ENCODE data around the gene SCGB1D1. TPM values are rescaled to one million over a fixed set of nuclear protein-coding genes. Genes with fewer than 3 reads are reported as not detected.

The SCGB1D1 gene
- total RNA-seq, 1 donor from 2014 or later: not detected

Other genes starting within 250 kb of the SCGB1D1 start
- 0.09 TPM in 1 of 2 replicates, not detected in the other for gene BEST1, start 239.9 kb upstream of the SCGB1D1 start, total RNA-seq
- 568 and 585 TPM in 2 replicates for gene FTH1, start 222.6 kb upstream of the SCGB1D1 start, total RNA-seq
- gene INCENP, start 66.2 kb upstream of the SCGB1D1 start, total RNA-seq: 105 and 108 TPM in 2 replicates
- not detected in 2 replicates for gene SCGB2A1, start 18.5 kb downstream of the SCGB1D1 start, total RNA-seq
- gene SCGB1D2, start 52.0 kb downstream of the SCGB1D1 start, total RNA-seq: not detected in 2 replicates
- not detected in 2 replicates for gene SCGB2A2, start 79.9 kb downstream of the SCGB1D1 start, total RNA-seq
- gene SCGB1D4, start 108.9 kb downstream of the SCGB1D1 start, total RNA-seq: not detected in 2 replicates
- 6.1 and 7.4 TPM in 2 replicates for gene ASRGL1, start 147.2 kb downstream of the SCGB1D1 start, total RNA-seq
- not detected in 2 replicates for gene SCGB1A1, start 228.8 kb downstream of the SCGB1D1 start, total RNA-seq